Effector memory CD4-positive, alpha-beta T cell (primary cell): ENCODE measurements around the gene BRINP3.

Experiments used
- DNase-seq, 3 donors: peaks; one replicate each; pipeline ENCODE4 v3.0.0-alpha.2; 2020
- H3K27ac ChIP-seq: 2 replicates; pipeline ENCODE4 v1.7.0; 2013; ENCODE audit warnings: mild to moderate bottlenecking, low read length, moderate library complexity; ENCODE audit not compliant: insufficient read depth, poor library complexity, severe bottlenecking
- H3K27me3 ChIP-seq: replicated peaks from 2 replicates; pipeline ENCODE4 v1.7.0; 2013; ENCODE audit warnings: mild to moderate bottlenecking, low read length; ENCODE audit not compliant: insufficient read depth, control insufficient read depth, poor library complexity, severe bottlenecking
- H3K36me3 ChIP-seq: 2 replicates; pipeline ENCODE4 v1.7.0; 2013; ENCODE audit warnings: mild to moderate bottlenecking, low read length, moderate library complexity; ENCODE audit not compliant: control insufficient read depth, insufficient read depth
- H3K4me1 ChIP-seq: 2 replicates; pipeline ENCODE4 v1.7.0; 2013; ENCODE audit warnings: low read length, mild to moderate bottlenecking; ENCODE audit not compliant: control insufficient read depth, insufficient read depth, poor library complexity, severe bottlenecking
- H3K4me3 ChIP-seq: 2 replicates; pipeline ENCODE4 v1.7.0; 2013; ENCODE audit warnings: low read length, low read depth, mild to moderate bottlenecking; ENCODE audit not compliant: insufficient read depth, poor library complexity, severe bottlenecking
- H3K9me3 ChIP-seq: 2 replicates; pipeline ENCODE4 v1.7.0; 2013; ENCODE audit warnings: mild to moderate bottlenecking, low read length, moderate library complexity; ENCODE audit not compliant: control insufficient read depth

BRINP3 gene

DNA sequence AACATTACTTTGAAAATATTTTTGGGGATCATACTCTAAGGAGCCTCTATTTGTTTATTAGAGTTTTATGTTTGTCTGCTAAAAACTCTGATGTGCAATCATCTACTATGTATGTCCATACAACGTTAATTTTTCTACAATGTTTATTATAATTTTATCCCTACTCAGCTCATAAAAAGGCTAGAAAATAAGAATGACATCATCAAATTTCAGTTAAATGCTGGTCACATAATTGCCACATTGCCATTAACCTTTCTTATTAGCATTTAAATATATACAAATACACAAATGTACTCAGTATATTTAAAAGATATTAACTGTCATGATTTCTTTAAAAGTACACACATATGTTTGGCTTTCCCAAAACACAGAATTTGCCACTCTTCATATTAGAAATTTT lies 191.6 kb downstream of the BRINP3 start:
- no peak overlapping the region for H3K4me3 ChIP-seq
- H3K36me3 ChIP-seq = no peaks in the 10 kb centered on the region
- no peaks in the 10 kb centered on the region for H3K9me3 ChIP-seq
- no peak for DNase-seq
- no peaks in the 10 kb centered on the region for H3K27me3 ChIP-seq
- no peaks in the 10 kb centered on the region for H3K4me1 ChIP-seq
- no peak overlapping the region for H3K27ac ChIP-seq

DNA sequence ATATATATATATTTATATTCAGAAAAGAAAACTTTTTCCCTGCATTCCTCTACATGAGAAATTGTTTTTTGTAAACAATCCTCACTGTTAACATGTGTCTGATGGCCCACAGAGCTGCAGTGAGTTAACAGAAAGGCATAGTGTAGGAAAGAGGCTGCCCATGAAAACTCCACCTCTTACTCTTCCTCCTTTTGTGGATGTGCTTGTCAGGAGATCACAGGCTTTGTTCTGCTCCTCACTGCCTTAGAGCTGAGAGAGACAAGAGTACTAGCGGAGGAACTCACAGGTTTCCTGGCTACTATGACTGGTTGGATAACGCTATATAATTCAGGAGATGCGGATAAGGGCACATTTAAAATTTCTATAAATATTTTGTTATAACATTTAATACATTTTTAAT lies 200.6 kb downstream of the BRINP3 start:
- Histone ChIP-seq H3K36me3 (no peaks in the 10 kb centered on the region), H3K9me3 (no peaks in the 10 kb centered on the region), H3K4me3 (no peak overlapping the region), H3K27me3 (no peaks in the 10 kb centered on the region), H3K27ac (no peak overlapping the region), H3K4me1 (no peaks in the 10 kb centered on the region)
- no peak for DNase-seq

DNA sequence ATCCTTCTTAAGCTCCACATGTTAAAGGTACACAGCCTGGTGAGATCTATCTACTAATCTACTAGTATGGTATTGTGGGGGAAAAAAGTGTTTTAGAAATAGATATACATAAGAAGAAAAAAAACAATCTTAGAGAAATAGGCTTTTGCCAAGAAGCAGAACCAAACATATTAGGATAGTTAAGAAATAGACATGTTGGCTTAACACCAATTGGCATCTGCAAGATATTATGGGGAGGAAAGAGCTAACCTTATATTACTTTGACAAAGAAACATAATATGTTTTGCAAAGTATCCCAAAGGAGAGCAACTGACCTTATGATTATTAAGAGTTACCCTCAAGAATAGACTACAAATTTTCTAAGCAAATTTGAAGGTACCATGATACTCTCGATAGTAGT lies 202.9 kb downstream of the BRINP3 start:
- Histone ChIP-seq H3K36me3 (no peaks in the 10 kb centered on the region), H3K4me1 (no peaks in the 10 kb centered on the region), H3K27ac (no peak overlapping the region), H3K4me3 (no peak overlapping the region), H3K27me3 (no peaks in the 10 kb centered on the region), H3K9me3 (no peaks in the 10 kb centered on the region)
- DNase-seq = no peak

DNA sequence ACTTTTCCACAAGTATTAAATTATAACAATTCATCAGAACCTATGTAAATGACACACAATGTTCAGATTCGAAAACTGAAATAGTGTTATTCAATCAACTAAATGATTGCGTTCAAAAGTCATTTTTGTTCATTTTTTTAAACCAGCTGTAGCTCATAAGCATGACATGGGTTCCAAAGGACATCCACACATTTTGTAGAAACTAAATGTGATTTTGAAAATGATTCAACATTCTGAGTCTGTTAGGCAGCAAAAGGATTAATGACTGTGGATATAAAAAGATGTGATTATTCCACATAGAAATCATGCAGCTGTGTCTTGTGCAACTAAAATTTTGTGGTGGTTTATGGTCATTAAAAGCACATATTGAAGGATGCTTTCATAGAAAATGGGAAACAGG lies 204.5 kb downstream of the BRINP3 start:
- no peaks in the 10 kb centered on the region for H3K9me3 ChIP-seq
- H3K27ac ChIP-seq = no peak overlapping the region
- H3K27me3 ChIP-seq = no peaks in the 10 kb centered on the region
- H3K36me3 ChIP-seq = no peaks in the 10 kb centered on the region
- H3K4me1 ChIP-seq = no peaks in the 10 kb centered on the region
- no peak for DNase-seq
- no peak overlapping the region for H3K4me3 ChIP-seq

DNA sequence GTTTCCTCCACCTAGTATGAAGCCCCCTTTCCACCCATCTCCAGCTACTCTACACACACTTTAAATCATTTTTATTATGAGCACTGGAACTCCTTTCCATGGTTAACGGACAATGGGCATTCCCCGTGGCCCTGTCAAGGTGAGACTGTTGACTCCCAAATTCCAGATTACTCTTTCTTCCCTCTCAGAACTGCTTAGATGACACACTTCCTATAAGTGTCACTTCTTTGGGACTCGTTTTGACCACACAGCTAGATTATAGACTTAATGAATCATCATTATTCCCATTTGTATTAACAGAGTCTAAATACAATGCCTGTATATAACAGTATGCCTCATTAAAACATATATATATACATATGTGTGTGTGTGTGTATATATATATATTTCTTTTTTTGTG lies 215.1 kb downstream of the BRINP3 start:
- no peaks in the 10 kb centered on the region for H3K4me1 ChIP-seq
- no peak for DNase-seq
- no peaks in the 10 kb centered on the region for H3K27me3 ChIP-seq
- H3K9me3 ChIP-seq = no peaks in the 10 kb centered on the region
- no peak overlapping the region for H3K4me3 ChIP-seq
- no peak overlapping the region for H3K27ac ChIP-seq
- no peaks in the 10 kb centered on the region for H3K36me3 ChIP-seq

DNA sequence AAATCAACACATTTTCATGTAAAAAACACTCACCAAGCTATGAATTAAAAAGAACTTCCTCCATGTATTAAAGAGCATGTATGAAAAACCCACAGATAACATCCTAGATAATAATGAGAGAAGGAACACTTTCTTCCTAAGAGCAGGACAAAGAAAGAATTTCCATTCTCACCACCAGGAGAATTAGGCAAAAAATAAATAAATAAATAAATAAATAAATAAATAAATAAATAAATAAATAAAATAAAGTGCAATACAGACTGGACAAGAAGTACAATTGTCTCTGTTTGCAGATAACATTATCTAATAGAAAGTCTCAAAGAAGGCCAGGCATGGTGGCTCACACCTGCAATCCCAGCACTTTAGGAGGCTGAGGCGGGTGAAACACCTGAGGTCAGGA lies 218.2 kb downstream of the BRINP3 start:
- H3K9me3 ChIP-seq = no peaks in the 10 kb centered on the region
- H3K4me1 ChIP-seq = no peaks in the 10 kb centered on the region
- no peaks in the 10 kb centered on the region for H3K36me3 ChIP-seq
- no peak overlapping the region for H3K27ac ChIP-seq
- H3K27me3 ChIP-seq = no peaks in the 10 kb centered on the region
- no peak for DNase-seq
- H3K4me3 ChIP-seq = no peak overlapping the region

DNA sequence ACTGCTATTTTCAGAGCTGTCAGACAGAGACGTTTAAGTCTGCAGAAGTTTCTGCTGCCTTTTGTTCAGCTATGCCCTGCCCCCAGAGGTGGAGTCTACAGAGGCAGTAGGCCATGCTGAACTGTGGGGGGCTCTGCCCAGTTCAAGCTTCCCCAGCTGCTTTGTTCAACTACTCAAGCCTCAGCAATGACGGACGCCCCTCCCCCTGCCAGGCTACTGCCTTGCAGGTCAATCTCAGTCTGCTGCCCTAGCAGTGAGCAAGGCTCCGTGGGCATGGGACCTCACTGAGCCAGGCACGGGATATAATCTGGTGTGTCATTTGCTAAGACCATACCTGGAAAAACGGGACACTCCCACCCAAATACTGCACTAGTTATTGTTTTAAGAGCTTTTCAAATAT lies 219.7 kb downstream of the BRINP3 start:
- Histone ChIP-seq H3K27ac (no peak overlapping the region), H3K9me3 (no peaks in the 10 kb centered on the region), H3K4me3 (no peak overlapping the region), H3K36me3 (no peaks in the 10 kb centered on the region), H3K4me1 (no peaks in the 10 kb centered on the region), H3K27me3 (no peaks in the 10 kb centered on the region)
- DNase-seq = no peak

DNA sequence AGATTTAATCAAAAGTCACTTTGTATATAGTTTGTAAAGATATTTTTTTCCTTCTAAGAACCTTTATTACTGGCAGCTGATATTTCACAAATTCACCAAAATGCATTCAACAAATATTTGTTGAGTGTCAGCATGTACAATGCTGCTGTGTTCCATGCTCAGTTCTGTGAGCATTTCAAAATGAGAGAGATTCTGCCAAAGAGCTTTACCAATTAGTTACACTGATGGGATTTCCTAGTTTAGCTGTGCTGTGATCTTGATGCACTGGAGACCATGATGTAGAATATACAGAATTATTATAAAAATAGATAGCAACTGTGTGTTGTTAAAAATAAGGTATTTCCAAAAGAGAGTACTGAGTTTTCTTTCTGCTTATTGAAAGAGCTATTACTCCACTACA lies 225.6 kb downstream of the BRINP3 start:
- Histone ChIP-seq H3K36me3 (no peaks in the 10 kb centered on the region), H3K4me1 (no peaks in the 10 kb centered on the region), H3K4me3 (no peak overlapping the region), H3K27me3 (no peaks in the 10 kb centered on the region), H3K9me3 (no peaks in the 10 kb centered on the region), H3K27ac (no peak overlapping the region)
- DNase-seq = no peak

DNA sequence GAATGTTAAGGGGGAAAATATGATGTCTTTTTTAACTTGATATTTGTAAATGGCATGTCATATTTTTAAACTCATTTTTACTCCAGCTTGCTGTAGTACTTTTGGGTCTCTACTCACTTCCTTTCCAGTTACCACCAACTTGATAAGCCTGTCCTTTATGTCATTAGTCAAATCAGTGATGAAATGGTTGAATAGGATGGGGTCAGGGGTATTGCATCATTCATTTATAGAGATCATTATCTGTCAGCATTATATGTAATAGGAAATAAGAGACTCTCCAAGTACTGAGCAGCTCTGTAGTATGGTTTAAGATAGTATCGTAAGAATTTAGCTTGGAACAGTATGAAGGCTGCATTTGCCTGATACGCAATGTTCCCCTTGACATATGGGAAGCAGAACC lies 227.3 kb downstream of the BRINP3 start:
- Histone ChIP-seq H3K27ac (no peak overlapping the region), H3K4me1 (no peaks in the 10 kb centered on the region), H3K4me3 (no peak overlapping the region), H3K36me3 (no peaks in the 10 kb centered on the region), H3K27me3 (no peaks in the 10 kb centered on the region), H3K9me3 (no peaks in the 10 kb centered on the region)
- no peak for DNase-seq

DNA sequence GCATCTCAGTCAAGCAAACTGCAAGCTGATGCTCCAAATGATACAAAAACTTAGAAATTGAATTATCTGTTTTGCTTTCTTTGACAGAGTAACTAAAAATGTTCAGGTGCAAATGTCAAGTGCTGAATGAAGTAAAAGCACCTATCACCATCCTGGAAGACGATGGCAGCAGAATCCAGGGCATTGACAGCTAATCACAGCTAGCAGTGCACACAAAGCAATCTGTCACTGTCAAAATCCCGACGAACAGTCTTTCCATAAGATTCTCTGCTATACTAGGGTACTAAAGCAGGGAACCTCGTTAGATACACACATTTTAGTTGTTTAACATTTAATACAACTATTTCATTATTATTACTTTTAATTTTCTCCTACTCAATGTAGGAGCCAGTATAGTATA lies 233.3 kb downstream of the BRINP3 start:
- no peak overlapping the region for H3K27ac ChIP-seq
- no peak overlapping the region for H3K4me3 ChIP-seq

DNA sequence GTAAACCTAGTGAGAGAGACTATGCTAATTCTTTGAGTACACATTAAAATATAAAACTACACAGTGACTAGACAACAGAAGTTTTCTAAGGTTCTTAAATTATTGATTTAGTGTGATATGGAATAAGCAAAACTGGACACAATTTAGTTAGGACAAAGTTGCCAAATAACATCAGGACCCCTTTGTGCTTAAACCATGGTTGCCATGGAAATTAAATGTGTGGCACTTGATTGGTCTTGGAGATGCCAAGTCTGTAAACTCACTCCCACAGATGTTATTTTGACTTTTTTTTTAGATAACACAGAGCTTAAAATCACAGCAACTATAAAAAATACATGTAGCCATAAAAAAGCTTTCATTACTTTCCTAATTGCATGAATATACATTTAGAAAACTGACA lies 234.6 kb downstream of the BRINP3 start:
- Histone ChIP-seq H3K27me3 (no peaks in the 10 kb centered on the region), H3K27ac (no peak overlapping the region), H3K4me3 (no peak overlapping the region), H3K9me3 (no peaks in the 10 kb centered on the region), H3K4me1 (no peaks in the 10 kb centered on the region), H3K36me3 (no peaks in the 10 kb centered on the region)
- DNase-seq = no peak

More for the DNA sequence above, 233.3 kb downstream of the BRINP3 start:
- Histone ChIP-seq H3K36me3 (no peaks in the 10 kb centered on the region), H3K27me3 (no peaks in the 10 kb centered on the region), H3K4me1 (no peaks in the 10 kb centered on the region), H3K9me3 (no peaks in the 10 kb centered on the region)
- DNase-seq = no peak
